Neural progenitor cell (in vitro differentiated cells): Measurements from ENCODE around the gene DAGLB. TPM values are rescaled to one million over a fixed set of nuclear protein-coding genes. Genes with fewer than 3 reads are reported as not detected.

Source experiments
- DNase-seq: peaks from one replicate; pipeline ENCODE4 v3.0.0-alpha.2; 2016; ENCODE audit warnings: low spot score
- H2AFZ ChIP-seq: fragments of 200-600 bp; sonication (generic); replicated peaks from 2 replicates; pipeline ENCODE4 v1.6.1; 2016; ENCODE audit warnings: antibody characterized with exemption
- H3F3A ChIP-seq: fragments of 200-600 bp; sonication (generic); 2 replicates; pipeline ENCODE4 v1.6.1; 2016; ENCODE audit warnings: antibody characterized with exemption, low read depth
- H3K27ac ChIP-seq: fragments of 200-600 bp; sonication (generic); 2 replicates; pipeline ENCODE4 v1.5.1; 2016; ENCODE audit warnings: mild to moderate bottlenecking
- H3K27me3 ChIP-seq: fragments of 200-600 bp; sonication (generic); 2 replicates; pipeline ENCODE4 v1.6.1; 2016; ENCODE audit warnings: mild to moderate bottlenecking, moderate library complexity
- H3K36me3 ChIP-seq: fragments of 200-600 bp; sonication (generic); 2 replicates; pipeline ENCODE4 v1.5.1; 2016
- H3K4me1 ChIP-seq: fragments of 200-600 bp; sonication (generic); 2 replicates; pipeline ENCODE4 v1.6.1; 2016; ENCODE audit warnings: mixed run types
- H3K4me2 ChIP-seq: fragments of 200-600 bp; sonication (generic); 2 replicates; pipeline ENCODE4 v1.6.1; 2016
- H3K4me3 ChIP-seq: fragments of 200-600 bp; sonication (generic); 2 replicates; pipeline ENCODE4 v1.5.1; 2016
- H3K79me2 ChIP-seq: fragments of 200-600 bp; sonication (generic); 2 replicates; pipeline ENCODE4 v1.6.1; 2016; ENCODE audit warnings: low read depth
- H3K9ac ChIP-seq: fragments of 200-600 bp; sonication (generic); 2 replicates; pipeline ENCODE4 v1.6.1; 2016
- H3K9me3 ChIP-seq: fragments of 200-600 bp; sonication (generic); 2 replicates; pipeline ENCODE4 v1.5.1; 2016; ENCODE audit warnings: low read depth
- H4K20me1 ChIP-seq: fragments of 200-600 bp; sonication (generic); 2 replicates; pipeline ENCODE4 v1.6.1; 2016; ENCODE audit warnings: low read depth
- H3K27ac Mint-ChIP-seq: 3 replicates; pipeline ENCODE4 v1.8.0; 2021; ENCODE audit warnings: mixed read lengths
- H3K27me3 Mint-ChIP-seq: 2 replicates; pipeline ENCODE4 v1.8.0; 2022; ENCODE audit warnings: low read depth, mild to moderate bottlenecking, inconsistent platforms, moderate library complexity, mixed read lengths; ENCODE audit not compliant: insufficient read depth
- H3K36me3 Mint-ChIP-seq: 3 replicates; pipeline ENCODE4 v1.8.0; 2021; ENCODE audit warnings: mixed read lengths
- H3K4me1 Mint-ChIP-seq: 3 replicates; pipeline ENCODE4 v1.8.0; 2021; ENCODE audit warnings: mixed read lengths
- H3K4me3 Mint-ChIP-seq: 3 replicates; pipeline ENCODE4 v1.8.0; 2021; ENCODE audit warnings: mild to moderate bottlenecking, moderate library complexity, mixed read lengths
- H3K9me3 Mint-ChIP-seq: 3 replicates; pipeline ENCODE4 v1.8.0; 2020; ENCODE audit warnings: mixed read lengths
- EZH2 ChIP-seq: fragments of 200-600 bp; sonication (generic); IDR thresholded peaks from 2 replicates; pipeline ENCODE4 v1.6.1; 2017; ENCODE audit warnings: antibody characterized with exemption, mild to moderate bottlenecking, moderate library complexity
- EZH2phosphoT487 ChIP-seq: fragments of 200-600 bp; sonication (generic); IDR thresholded peaks from 2 replicates; pipeline ENCODE4 v1.6.1; 2017; ENCODE audit warnings: antibody characterized with exemption
- total RNA-seq: library from RNA; depleted of rRNA; stranded (reverse); fragments of >200 nt; gene quantifications from 2 replicates; pipeline ENCODE4 v1.2.3, GENCODE V29; 2015; ENCODE audit warnings: low replicate concordance
- TF ChIP-seq, protein P1 (sequence below): fragments of 200-600 bp; sonication (generic); IDR thresholded peaks from 2 replicates; pipeline ENCODE4 v1.5.1; 2017; ENCODE audit warnings: antibody characterized with exemption, mild to moderate bottlenecking

DAGLB gene
- total RNA-seq, 1 donor from 2014 or later, result 28.0 TPM

DNA sequence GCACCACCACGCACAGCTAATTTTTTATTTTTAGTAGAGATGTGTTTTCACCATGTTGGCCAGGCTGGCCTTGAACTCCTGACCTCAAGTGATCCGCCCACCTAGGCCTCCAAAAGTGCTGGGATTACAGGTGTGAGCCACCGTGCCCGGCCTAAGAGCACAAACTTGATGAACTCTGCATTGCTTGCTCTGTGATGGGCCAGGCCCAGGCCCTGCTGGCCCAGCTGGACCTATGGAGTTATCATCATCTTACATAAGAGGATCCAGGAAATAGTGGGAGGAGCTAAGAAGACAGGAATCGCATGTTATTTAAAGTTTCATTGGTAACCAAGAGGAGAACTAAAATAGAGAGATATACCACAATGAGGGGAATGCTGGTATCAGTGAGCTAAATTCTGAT lies 86.9 kb downstream of the DAGLB start:
- H3K36me3 ChIP-seq, result no peaks in the 10 kb centered on the region
- no peak overlapping the region for H3K4me2 ChIP-seq
- no peak overlapping the region for H3K27ac ChIP-seq
- H3K9me3 ChIP-seq, result no peaks in the 10 kb centered on the region
- no peaks in the 10 kb centered on the region for H3K27me3 ChIP-seq
- no peaks in the 10 kb centered on the region for H3K9me3 Mint-ChIP-seq
- H3K27ac Mint-ChIP-seq, result no peak overlapping the region
- no peaks in the 10 kb centered on the region for H3K36me3 Mint-ChIP-seq
- H3K27me3 Mint-ChIP-seq, result peaks cover 4% of the 10 kb centered on the region
- H3K4me3 Mint-ChIP-seq, result no peak overlapping the region
- H3K79me2 ChIP-seq, result no peaks in the 10 kb centered on the region
- H3K4me3 ChIP-seq, result no peak overlapping the region
- no peak for DNase-seq
- H3K4me1 Mint-ChIP-seq, result no peaks in the 10 kb centered on the region
- H2AFZ ChIP-seq, result no peak overlapping the region
- no peak overlapping the region for H3K9ac ChIP-seq
- no peaks in the 10 kb centered on the region for H4K20me1 ChIP-seq
- no peak for TF ChIP-seq EZH2phosphoT487
- no peaks in the 10 kb centered on the region for H3K4me1 ChIP-seq
- no peaks in the 10 kb centered on the region for H3F3A ChIP-seq

DNA sequence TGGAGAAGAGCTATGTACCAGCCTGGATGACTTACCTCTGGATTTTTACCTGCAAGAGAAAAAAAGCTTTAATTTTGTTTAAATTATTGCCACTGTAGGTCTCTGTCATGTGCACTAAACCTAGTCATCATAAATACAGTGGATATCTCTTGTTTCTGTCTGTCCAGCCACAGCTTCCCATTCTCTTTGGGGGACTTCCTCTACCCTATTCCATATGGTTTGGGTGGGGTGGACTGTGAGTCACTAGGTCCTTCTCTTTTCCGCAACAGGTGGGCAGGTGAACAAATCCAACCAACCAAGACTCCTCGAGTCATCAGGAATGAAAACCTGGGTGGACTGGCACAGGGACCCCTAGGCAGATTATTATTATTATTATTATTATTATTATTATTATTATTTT lies 88.0 kb downstream of the DAGLB start:
- no peaks in the 10 kb centered on the region for H3F3A ChIP-seq
- H3K9me3 ChIP-seq, result no peaks in the 10 kb centered on the region
- H3K9ac ChIP-seq, result no peak overlapping the region
- H3K27me3 Mint-ChIP-seq, result peaks cover 4% of the 10 kb centered on the region
- no peaks in the 10 kb centered on the region for H3K27me3 ChIP-seq
- no peak overlapping the region for H3K27ac Mint-ChIP-seq
- H3K36me3 ChIP-seq, result no peaks in the 10 kb centered on the region
- no peaks in the 10 kb centered on the region for H3K79me2 ChIP-seq
- H3K4me3 Mint-ChIP-seq, result no peak overlapping the region
- no peaks in the 10 kb centered on the region for H4K20me1 ChIP-seq
- no peaks in the 10 kb centered on the region for H3K9me3 Mint-ChIP-seq
- H3K4me1 Mint-ChIP-seq, result no peaks in the 10 kb centered on the region
- H3K36me3 Mint-ChIP-seq, result no peaks in the 10 kb centered on the region
- peak overlapping the region; percentile 50 for H2AFZ ChIP-seq
- DNase-seq, result no peak
- TF ChIP-seq EZH2, result no peak
- TF ChIP-seq, protein P1, sequence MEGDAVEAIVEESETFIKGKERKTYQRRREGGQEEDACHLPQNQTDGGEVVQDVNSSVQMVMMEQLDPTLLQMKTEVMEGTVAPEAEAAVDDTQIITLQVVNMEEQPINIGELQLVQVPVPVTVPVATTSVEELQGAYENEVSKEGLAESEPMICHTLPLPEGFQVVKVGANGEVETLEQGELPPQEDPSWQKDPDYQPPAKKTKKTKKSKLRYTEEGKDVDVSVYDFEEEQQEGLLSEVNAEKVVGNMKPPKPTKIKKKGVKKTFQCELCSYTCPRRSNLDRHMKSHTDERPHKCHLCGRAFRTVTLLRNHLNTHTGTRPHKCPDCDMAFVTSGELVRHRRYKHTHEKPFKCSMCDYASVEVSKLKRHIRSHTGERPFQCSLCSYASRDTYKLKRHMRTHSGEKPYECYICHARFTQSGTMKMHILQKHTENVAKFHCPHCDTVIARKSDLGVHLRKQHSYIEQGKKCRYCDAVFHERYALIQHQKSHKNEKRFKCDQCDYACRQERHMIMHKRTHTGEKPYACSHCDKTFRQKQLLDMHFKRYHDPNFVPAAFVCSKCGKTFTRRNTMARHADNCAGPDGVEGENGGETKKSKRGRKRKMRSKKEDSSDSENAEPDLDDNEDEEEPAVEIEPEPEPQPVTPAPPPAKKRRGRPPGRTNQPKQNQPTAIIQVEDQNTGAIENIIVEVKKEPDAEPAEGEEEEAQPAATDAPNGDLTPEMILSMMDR, result no peak
- no peak for TF ChIP-seq EZH2phosphoT487
- H3K4me3 ChIP-seq, result no peak overlapping the region
- H3K27ac ChIP-seq, result no peak overlapping the region
- H3K4me2 ChIP-seq, result no peak overlapping the region
- H3K4me1 ChIP-seq, result no peaks in the 10 kb centered on the region

Other genes with a start within 250 kb of the DAGLB start
- 10.9 and 16.5 TPM in 2 replicates for gene CYTH3, start 175.3 kb downstream of the DAGLB start, total RNA-seq
- gene FAM220A, start 99.0 kb downstream of the DAGLB start, total RNA-seq, result 27.4 and 31.8 TPM in 2 replicates
- gene RAC1, start 73.4 kb downstream of the DAGLB start, total RNA-seq, result 67.9 and 91.8 TPM in 2 replicates
- 73.4 and 87.6 TPM in 2 replicates for gene KDELR2, start 36.2 kb upstream of the DAGLB start, total RNA-seq
- gene GRID2IP, start 103.5 kb upstream of the DAGLB start, total RNA-seq, result 0.31 TPM in 1 of 2 replicates, not detected in the other
- 75.9 and 102 TPM in 2 replicates for gene ZDHHC4, start 129.5 kb upstream of the DAGLB start, total RNA-seq
- gene INTS15, start 142.1 kb upstream of the DAGLB start, total RNA-seq, result 13.7 and 24.1 TPM in 2 replicates
- gene ZNF853, start 167.7 kb upstream of the DAGLB start, total RNA-seq, result 6.2 and 8.2 TPM in 2 replicates
- 2.2 and 21.6 TPM in 2 replicates for gene ZNF316, start 189.4 kb upstream of the DAGLB start, total RNA-seq